Activated CD4-positive, CD25-positive, alpha-beta regulatory T cell treated with anti-CD3 and anti-CD28 coated beads, Interleukin-2, amount 50 U/mL, for 72 hours (primary cell): ENCODE measurements around the gene ABHD12.
"Not testable (repeated sequence)": the region's sequence is repeated elsewhere in the genome, so short reads cannot be mapped to it uniquely, and the experiment has no call there.

Experiments used
- DNase-seq: peaks from one replicate; pipeline ENCODE4 v3.0.0; 2021

The ABHD12 gene

DNA sequence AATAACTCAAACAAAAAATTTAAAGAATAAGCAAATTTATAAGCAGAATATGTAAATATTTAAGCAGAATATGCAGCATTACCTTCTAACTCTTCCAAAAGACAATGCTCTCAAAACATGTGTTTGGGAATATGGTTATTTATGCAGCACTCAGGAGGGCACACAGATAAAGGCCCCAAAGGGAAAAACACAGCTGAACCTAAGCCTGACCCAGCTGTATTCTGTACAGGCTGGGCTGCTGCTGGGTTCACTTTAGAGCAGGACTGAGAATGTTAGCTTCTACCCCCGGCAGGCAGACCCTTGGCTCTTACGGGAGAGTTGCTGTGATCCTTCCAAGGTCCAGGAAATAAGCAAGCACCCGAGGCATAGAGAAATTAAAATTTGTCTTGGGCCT is 37.3 kb downstream of the ABHD12 start:
- no peak for DNase-seq

- no peak for DNase-seq
Measured at GRCh38 chr20:25352746-25353145, 37.9 kb downstream of the ABHD12 start.

GRCh38 chr20:25351024-25351360 is 39.6 kb downstream of the ABHD12 start:
- DNase-seq = no peak

- no peak for DNase-seq
Measured at GRCh38 chr20:25346349-25346748, 44.3 kb downstream of the ABHD12 start.

- no peak for DNase-seq
Measured at GRCh38 chr20:25345721-25346120, 44.9 kb downstream of the ABHD12 start.

DNA sequence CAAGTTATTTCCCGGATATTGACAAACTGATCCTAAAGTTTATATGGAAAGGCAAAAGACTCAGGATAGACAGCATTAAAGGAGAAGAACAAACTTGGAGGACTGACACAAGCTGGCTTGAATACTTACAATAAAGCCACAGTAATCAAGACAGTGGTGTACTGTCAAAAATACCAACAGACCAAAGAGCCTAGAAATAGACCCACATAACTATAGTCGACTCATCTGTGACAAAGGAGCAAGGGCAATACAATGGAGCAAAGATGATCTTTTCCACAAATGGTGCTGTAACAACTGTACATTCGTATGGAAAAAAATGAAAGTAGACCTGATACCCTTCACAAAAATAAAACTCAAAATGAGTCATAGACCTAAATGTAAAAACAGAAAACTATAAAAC is 46.0 kb downstream of the ABHD12 start:
- DNase-seq = no peak

DNA sequence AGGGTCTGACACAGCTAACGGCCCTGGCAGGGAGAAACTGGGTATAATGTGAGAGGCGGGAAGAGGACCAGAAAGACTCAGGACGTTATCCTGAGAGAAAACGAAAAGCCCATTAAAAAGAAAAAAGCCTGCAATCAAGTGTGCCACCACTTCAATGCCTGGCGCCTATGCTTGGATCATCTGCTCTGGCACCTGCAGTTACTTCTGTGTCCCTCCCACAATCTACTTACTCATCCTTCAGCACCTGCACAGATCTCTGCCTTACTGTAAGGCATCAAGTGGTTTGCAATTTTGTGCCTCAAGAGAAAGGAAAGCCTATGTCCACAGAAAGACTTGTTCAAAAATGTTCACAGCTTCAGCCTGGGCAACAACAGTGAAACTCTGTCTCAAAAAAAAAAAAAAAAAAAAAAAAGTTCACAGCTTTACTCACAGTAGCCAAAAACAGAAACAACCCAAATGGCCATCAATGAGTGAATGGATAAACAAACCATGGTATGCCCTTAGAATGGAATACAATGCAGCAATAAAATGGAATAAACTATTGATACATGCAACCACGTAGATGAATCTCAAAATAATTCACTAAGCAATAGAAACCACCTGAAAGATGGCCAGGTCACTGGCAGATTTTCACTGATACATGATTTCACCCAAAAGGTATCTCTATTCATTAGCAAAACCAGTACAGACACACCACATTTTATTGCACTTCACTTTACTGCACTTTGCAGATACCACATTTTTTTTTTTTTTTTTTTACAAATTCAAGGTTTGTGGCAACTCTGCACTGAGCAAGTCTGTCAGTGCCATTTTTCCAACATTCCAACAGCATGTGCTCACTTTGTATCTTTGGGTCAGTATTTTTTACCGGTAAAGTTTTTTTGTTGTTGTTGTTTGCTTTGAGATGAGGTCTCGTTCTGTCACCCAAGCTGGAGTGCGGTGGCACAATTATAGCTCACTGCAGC is 48.6 kb downstream of the ABHD12 start:
- no peak for DNase-seq

GRCh38 chr20:25340380-25340779 is 50.3 kb downstream of the ABHD12 start:
- DNase-seq = no peak

GRCh38 chr20:25339608-25340007 is 51.0 kb downstream of the ABHD12 start:
- no peak for DNase-seq

GRCh38 chr20:25338112-25339023 is 52.3 kb downstream of the ABHD12 start:
- no peak for DNase-seq

DNA sequence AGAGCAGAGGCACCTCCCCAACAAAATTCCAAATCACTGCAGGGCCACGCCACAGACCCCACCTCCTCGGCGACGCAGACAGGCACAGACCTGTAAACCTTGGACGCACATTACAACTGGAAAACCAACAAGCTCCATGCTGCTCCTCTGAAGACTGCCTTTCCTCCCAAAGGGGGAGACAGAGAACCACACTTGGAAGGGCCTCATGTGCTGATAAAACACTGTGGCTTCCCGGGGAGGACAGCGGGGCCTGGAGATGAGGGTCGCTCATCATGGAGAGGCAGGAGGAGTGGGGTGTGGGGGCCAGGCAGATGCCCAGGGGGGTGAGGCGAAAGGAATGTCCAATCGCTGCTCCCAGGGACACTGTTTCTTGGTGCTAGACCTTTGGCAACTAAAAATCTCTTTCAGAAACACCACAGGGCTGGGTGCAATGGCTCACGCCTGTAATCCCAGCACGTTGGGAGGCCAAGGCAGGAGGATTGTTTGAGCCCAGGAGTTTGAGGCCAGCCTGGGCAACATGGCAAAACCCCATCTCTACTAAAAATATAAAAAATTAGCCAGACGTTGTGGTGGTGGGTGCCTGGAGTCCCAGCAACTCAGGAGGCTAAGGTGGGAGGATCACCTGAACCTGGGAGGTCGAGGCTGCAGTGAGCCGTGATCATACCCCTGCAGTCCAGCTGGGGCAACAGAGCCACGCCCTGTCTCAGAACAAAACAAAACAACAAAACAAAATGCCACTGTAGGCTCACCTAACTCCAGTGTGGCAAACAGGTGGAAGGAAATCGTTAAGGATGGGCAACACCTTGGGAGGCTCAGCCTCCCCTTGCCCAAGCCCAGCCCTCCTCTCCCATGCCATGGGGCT is 53.8 kb downstream of the ABHD12 start:
- DNase-seq = no peak

DNA sequence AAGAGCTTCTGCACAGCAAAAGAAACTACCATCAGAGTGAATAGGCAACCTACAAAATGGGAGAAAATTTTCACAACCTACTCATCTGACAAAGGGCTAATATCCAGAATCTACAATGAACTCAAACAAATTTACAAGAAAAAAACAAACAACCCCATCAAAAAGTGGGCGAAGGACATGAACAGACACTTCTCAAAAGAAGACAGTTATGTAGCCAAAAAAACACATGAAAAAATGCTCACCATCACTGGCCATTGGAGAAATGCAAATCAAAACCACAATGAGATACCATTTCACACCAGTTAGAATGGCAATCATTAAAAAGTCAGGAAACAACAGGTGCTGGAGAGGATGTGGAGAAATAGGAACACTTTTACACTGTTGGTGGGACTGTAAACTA is 55.7 kb downstream of the ABHD12 start:
- not testable (repeated sequence) for DNase-seq

DNA sequence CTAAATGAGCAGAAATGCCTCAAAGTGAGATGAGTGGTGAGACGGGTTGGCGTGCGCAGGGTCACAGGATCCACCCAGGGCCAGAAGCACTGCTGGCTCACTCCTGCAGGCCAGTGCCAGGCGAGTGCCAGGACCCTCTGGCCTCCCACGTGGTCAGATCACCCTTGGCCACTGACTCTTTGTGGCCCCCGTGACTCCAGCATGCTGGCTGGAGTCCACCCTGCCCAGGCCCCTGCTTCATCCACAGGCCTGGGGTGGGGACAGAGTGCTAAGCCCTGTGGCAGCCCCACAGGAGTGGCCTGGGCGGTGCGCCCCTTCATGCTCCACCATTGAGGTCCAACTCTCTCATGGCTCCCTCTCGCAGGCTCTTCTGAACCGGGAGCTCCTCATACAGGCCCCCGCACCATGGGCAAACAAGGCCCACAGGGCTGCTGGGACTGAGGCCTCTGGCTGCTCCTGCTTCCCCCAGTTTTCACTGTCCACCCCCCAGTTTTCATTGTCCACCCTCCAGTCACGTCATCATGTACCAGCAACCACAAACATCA is 61.6 kb downstream of the ABHD12 start:
- DNase-seq = no peak

- no peak for DNase-seq
Measured at GRCh38 chr20:25327521-25328235, 63.0 kb downstream of the ABHD12 start.

DNA sequence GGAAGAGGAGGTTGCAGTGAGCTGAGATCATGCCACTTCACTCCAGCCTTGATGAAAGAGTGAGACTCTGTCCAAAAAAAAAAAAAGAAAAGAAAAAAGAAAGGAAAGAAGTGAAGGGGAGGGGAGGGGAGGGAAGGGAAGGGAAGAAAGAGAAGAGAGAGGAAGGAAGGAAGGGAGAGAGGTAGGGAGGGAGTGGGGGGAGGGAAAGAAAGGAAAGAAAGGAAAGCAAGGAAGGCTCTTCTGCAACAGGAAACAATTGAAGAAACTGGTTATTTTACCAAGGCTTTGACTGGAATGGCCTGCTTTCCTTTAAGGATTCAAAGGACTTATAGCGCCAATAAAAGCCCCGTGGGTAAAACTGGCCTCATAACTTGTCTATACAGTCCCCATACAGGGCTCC is 64.6 kb downstream of the ABHD12 start:
- DNase-seq = no peak

DNA sequence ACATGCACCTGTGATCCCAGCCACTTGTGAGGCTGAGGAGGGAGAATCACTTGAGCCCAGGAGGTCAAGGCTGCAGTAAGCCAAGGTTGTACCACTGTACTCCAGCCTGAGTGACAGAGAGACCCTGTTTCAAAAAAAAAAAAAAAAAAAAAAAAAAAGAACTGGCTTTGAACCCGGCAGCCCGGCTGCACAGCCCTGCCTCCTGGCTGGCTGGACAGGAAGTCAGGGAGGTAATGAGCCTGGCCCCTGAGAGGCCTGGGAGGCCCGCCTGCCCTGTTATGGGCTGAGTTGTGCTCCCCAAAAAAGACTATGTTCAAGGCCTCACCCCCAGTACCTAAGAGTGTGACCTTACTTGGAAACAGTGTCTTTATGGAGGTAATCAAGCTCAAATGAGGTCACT is 65.6 kb downstream of the ABHD12 start:
- no peak for DNase-seq

GRCh38 chr20:25324412-25324811 is 66.2 kb downstream of the ABHD12 start:
- DNase-seq = no peak

DNA sequence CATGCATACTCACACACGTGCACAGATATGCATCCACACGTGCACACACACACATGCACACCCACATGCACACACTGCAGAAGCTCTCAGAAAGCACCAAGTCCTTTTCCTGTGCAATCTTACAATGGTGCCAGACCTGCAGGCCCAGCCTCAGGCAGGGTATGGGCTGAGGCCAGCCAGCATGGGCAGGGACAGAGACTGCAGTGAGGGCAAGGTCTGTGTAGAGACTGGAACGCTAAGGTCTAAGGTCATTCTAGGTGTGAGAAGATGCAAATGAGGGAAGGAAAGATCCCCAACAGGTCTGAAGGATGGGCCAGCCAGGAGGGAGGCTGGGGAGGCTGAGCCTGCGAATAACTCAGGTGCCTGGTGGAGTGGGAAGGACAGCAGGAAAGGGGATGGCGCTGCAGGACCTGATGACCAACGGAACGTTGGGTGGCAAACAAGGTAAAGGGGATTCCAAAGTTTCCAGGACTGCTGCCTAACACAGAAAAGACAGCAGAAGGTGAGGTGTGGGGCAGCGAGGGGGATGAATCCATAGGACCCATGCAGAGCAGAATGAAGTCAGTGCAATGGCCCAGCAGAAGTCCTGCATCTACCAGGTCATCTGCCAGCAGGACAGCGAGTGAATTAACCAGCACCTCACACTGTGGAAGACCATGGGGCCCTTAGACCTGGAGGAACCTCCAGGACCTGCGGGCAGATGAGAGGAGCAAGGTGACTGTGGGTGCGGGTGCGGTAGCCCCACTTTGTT is 67.0 kb downstream of the ABHD12 start:
- no peak for DNase-seq

DNA sequence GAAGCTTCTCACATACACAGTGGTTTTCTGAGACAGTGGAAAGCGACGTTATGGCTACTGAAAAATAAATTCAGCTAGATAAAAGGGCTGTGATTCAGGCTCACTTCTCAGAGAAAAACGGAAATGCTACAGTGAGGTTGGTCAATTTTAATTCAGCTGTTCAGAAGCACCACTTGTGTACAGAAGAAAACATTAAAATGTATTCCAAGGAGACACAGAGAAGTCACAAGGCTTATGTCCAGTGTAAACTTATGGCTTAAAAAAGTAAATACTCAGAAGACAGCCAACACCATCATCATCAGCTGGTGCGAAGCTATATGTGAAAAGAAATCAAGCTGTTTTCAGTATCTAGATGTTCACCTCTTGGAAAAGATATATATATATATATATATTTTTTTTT is 68.6 kb downstream of the ABHD12 start:
- no peak for DNase-seq

- no peak for DNase-seq
Measured at GRCh38 chr20:25321262-25321831, 69.3 kb downstream of the ABHD12 start.
